ENCODE results near the gene SNX19.

SNX19 gene

DNA sequence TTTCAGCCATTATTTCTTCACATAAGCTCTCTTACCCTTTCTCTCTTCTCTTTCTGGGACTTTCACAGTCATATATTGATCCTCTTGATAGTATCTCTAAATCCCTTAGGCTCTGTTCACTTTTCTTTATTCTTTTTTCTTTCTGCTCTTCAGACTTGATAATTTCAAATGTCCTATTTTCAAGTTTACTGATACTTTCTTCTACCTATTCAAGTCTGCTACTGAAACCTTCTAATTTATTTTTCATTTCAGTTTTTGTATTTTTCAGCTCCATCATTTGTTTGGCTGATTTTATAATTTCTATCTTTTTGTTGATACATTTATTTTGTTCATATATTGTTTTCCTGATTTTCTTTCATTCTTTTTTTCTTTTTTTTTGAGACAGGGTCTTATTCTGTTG, 79.1 kb downstream of the SNX19 start:
- no peak for DNase-seq

DNA sequence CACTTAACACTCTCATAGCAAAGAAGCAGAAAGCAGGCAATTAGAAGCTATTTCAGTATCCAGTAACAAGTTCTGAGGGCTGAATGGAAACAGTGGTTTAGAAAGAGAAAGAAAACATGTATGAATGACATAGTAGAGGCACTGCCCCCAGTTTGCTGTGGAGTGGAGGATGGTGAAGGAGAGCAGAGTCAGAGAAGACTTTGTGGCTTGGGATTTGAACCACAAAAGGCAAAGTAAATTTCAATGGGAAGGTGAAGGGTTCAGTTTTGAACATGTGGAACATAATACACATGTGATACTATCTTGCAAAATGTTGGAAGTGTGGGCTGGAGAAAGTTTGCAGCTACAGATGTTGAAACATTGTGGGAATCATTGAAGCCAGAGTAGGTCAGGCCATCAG, 81.4 kb downstream of the SNX19 start:
- no peak for DNase-seq

DNA sequence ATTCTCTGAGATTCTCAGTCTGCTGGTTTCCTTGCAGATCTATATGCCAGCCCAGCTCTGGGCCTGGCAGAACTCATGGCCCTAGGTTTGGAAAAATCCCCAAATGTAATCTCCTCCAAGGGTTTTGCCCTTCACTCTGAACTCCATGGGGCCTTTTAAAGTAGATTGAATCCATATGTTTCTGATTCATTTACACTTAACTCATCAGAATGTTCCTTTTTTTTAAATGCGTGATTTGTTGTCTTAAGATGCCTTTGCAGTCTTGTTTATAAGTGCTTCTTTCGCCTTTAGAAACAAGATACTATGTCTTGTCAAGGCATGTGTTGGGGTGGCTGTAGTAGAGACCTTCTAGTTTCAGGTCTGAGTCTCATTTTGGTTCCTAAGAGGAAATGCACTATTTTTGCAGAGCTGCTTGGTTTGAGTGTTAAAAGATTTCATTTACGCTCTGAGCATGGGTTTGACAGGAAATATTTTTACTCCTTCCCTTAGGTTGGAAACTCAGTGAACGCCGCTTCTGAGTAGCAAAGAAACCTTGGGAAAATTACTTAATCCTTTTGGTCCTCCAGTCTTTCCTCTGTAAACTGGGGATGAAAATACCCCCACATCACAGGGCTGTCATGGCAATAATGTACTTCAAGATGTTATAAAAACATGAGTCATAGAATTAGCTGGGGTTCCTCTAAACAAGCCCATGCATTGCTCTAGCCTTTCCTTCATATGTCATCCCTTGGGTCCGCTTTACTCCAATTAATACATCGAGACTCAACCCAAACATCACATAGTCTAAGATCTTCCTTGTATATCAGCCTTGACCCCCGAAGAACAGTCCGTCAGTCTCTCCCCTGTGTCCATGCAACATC, 83.5 kb downstream of the SNX19 start:
- DNase-seq, result no peak

DNA sequence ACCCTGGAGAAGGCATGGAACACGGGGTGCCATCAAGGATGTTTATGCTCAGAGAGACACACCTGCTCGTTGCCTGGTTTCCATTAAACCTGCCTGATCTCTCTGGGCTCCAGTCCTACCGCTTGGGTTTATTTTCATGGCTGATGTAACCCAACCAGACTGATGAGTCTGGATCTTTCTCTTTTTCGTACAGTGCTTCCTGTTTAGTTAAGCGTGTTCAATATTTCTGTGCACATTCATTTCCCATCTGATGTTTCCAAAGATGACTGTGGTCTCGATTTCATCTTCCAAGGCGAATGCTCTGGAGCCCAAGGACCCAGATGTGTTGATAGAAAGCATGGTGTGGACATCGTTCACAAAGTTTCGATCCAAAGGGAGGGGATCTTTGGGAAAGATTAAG, 84.3 kb downstream of the SNX19 start:
- no peak for DNase-seq

DNA sequence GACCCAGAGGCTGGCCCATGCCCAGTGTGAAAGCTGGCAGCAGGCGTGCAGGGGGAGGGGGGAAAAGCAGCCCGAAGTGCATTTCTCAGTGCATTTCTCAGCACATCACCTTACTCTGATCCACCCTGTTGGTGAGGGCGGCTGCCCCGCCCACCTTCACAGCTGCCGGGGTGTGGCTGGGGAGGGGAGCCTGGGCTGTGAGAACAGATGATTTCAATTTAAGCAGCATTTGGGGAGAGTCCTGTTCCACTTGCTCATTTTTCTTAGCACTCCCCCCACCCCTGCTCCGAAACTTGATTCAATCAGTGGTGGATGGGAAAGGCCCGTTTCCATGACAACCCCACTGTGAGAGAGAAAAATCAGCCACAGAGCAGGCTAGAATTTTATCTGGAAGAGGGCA, 84.8 kb downstream of the SNX19 start:
- DNase-seq, result no peak

DNA sequence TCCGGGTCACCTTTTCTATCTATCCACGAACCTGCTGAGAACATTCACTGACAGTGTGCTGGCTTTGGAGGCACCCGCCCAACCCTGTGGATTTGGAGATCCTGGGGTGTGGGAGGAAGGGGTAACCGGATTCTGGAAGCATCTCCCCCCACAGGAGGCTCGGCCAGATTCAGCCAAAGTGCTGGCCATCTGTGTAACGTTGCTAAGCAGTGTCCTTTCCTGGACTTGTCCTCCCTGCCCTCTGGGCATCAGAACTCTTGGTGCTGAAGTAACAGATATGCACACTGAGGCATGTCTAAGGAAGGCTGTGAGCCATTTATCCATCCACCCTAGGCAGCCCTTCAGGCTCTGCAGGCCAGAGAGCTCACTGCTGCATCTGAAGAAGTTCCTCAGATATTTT, 85.7 kb downstream of the SNX19 start:
- no peak for DNase-seq

DNA sequence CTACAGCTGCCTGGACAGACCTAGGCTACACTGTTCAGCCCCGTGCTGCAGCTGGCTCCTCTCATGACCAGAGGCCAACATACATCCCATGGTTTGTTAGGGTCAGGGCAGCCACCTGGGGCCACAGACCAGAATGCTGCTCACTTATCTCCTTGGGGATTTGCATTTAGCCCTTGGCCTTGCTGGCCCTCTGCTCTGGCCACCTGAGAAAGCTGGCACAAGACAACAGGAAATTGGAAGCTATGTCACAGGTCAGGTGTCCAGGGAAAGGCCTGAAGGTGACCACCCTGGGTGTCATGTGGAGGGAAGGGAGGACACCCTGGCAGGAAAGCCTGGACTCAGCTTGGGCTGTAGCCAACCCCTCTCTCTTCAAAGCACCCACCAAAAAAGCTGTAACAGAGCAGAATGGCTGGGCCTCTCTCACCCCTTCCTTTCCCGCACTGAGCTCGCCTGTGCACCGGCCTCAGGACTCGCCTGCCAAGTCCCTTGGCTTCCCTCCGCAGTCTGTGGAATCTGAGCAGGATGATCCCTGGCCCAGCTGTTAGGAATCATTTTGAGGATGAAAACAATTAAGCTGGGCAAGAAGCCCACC, 86.3 kb downstream of the SNX19 start:
- DNase-seq, result no peak

DNA sequence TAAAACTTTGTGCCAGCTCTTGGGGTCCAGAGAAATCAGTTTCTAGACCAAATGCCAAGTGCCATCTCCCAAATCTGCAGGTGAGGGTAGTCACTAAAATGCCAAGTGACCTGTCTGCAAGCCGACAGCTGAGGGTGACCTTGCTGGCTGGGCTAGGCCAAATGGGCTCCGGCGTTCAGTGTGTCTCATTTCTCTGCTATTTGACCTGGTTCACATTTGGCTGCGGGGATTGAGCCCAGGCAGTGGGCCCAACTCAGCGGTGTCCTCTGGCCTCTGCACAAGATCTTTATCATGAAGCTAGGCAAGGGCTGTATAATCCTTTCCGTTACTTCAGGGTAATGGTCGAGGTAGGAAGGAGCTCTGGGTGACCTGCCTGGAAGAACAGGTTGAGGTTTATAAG, 87.5 kb downstream of the SNX19 start:
- no peak for DNase-seq

DNA sequence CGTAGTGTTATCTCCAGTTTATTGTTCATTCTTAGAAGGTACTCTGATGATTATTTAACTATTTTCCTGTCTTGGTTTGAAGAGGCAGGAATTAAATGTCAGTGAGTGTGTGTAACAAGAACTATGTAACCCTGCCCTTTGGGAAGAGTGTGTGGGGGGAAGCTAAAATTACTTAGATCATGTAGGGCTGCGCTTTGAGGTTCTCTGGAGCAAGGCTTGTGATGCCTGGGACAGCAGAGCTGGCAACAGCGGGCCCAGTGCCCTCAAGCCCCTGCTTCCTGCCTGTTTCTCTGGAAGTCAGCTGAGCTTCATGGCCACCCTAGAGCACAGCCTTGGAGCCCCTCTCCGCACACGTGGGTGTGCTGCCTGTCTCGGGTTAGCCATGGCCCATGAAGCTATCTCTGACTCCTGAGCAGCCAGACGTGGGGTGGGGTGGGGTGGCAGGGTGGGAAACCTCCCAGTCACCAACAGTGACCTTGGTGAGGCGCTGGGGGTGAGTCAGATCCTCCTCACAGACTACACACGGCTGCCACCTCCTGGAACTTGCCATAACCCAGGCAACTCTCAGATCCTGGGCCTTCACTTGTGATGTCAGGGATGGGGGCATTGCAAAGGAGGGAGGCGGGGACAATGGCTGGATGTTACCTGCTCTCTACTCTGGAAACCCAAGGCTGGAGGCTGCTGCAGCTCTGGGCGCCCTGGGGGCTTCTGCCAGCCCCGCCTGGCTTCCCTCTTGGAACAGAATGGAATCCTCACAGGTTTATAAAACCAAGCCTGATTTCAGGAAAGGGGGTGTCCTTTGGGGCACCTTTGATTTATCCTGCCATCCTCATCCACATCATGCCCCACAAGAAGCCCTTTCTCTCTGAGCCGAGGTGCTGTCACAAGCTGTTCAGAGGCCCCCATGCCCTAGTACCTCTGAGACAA, 88.6 kb downstream of the SNX19 start:
- DNase-seq, result peak; percentile 33

DNA sequence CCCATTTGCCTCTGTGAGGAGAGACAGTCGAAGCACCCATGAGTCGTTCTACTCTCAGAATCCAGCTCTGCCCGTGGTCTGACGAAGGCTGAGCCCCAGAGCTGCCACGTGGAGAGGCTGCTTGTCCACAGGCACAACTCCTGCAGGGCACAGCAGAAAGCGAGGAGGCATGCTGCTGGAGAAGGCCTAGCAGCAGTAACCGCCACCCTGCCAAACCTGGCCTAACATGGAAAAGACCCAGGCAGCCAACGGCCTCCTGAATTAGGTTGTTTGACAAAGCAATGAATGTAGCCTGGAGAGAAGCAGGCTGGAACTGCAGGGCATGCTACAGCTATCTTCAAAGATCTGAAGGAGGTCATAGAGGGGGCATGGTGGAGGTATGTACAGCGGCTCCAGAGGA, 89.7 kb downstream of the SNX19 start:
- no peak for DNase-seq

DNA sequence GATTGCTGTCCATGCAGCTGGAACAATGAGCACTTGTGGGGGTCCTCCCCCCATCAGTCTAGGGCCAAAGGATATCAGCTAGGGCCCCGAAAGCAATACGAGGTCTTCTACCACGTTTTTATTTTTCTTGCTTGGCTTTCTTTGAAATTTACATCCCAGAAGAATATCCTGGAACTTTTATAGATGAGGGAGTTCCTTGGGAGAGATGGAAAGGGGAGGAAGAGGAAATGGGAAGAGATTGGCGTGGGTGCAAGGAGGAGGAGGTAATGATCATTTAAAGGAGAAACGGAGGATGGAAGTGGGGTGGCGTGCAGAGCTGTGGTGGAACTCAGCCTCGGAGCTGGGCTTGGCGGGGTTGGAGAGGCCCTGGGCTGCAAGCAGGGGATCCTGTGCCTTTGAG, 90.3 kb downstream of the SNX19 start:
- no peak for DNase-seq

DNA sequence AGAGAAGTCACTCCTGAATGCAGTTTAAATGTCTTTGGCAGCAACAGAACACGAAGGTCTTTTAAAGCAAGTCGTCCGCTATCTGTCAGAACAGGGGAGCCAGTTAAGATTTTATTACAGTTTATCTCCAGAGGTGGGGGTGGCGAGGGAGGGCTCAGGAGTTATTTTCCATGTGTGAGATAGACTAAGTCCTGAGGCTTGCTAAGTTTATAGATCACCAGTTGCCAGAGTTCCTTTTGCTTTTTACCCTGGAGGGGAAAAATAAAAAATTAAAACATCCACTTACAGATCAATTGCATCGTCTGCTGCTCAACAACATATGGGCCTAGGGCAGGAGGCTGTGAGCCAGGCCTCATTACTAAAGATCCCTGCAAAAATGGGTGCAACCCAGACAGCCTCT, 90.7 kb downstream of the SNX19 start:
- DNase-seq, result no peak

Data from T1000 (cell line).